Endodermal cell (in vitro differentiated cells): ENCODE data around the gene MAD2L1BP. TPM values are rescaled to one million over a fixed set of nuclear protein-coding genes. Genes with fewer than 3 reads are reported as not detected.

Source experiments
- DNase-seq: peaks from one replicate; pipeline ENCODE4 v3.0.0-alpha.2; 2017
- H3K27ac ChIP-seq: 2 replicates; pipeline ENCODE4 v1.5.1; 2013; ENCODE audit warnings: mild to moderate bottlenecking, low read depth, low read length, moderate library complexity
- H3K27me3 ChIP-seq: 2 replicates; pipeline ENCODE4 v1.6.1; 2013; ENCODE audit warnings: mild to moderate bottlenecking, low read length, moderate library complexity; ENCODE audit not compliant: insufficient read depth, control insufficient read depth, poor library complexity, severe bottlenecking
- H3K36me3 ChIP-seq: 2 replicates; pipeline ENCODE4 v1.7.0; 2013; ENCODE audit warnings: mild to moderate bottlenecking, low read length, moderate library complexity; ENCODE audit not compliant: control insufficient read depth, insufficient read depth
- H3K4me1 ChIP-seq: one replicate; pipeline ENCODE4 v1.7.0; 2013; ENCODE audit warnings: low read length; ENCODE audit not compliant: control insufficient read depth, insufficient read depth
- H3K4me3 ChIP-seq: 2 replicates; pipeline ENCODE4 v1.5.1; 2013; ENCODE audit warnings: mild to moderate bottlenecking, low read length, moderate library complexity
- H3K9ac ChIP-seq: 2 replicates; pipeline ENCODE4 v1.6.1; 2013; ENCODE audit warnings: mild to moderate bottlenecking, low read length, moderate library complexity; ENCODE audit not compliant: poor library complexity, severe bottlenecking; ENCODE audit errors: extremely low read depth
- H3K9me3 ChIP-seq: 2 replicates; pipeline ENCODE4 v1.6.1; 2013; ENCODE audit warnings: mild to moderate bottlenecking, low read length, moderate library complexity; ENCODE audit not compliant: control insufficient read depth
- H3K27ac Mint-ChIP-seq: 2 replicates; pipeline ENCODE4 v1.8.0; 2020; ENCODE audit warnings: mixed read lengths
- H3K27me3 Mint-ChIP-seq: 2 replicates; pipeline ENCODE4 v1.8.0; 2021; ENCODE audit warnings: mild to moderate bottlenecking, mixed read lengths; ENCODE audit not compliant: insufficient read depth
- H3K36me3 Mint-ChIP-seq: 2 replicates; pipeline ENCODE4 v1.8.0; 2020; ENCODE audit warnings: low read depth, mixed read lengths
- H3K4me1 Mint-ChIP-seq: 2 replicates; pipeline ENCODE4 v1.8.0; 2020; ENCODE audit warnings: mixed read lengths
- H3K4me3 Mint-ChIP-seq: 2 replicates; pipeline ENCODE4 v1.8.0; 2020; ENCODE audit warnings: mild to moderate bottlenecking, moderate library complexity, mixed read lengths
- H3K9me3 Mint-ChIP-seq: 2 replicates; pipeline ENCODE4 v1.8.0; 2020; ENCODE audit warnings: mild to moderate bottlenecking, mixed read lengths
- WGBS, 2 experiments: methylation state at CpG; one replicate each; pipeline versions ENCODE4 v1.1.5 to v1.1.7; 2013; ENCODE audit warnings: missing lambda C conversion rate in 2 of 2, mixed read lengths in 1 of 2; ENCODE audit not compliant: insufficient coverage in 1 of 2, insufficient read length in 1 of 2; 5-methylcytosine and 5-hydroxymethylcytosine counted together
- total RNA-seq, 2 donors: library from RNA; stranded (reverse); fragmentation: NEBNext Ultra II Directional in 1 of 2; extraction: Animal tissue kit (Norgen Biotek cat#: 25700) in 1 of 2; gene quantifications; 2 replicates in 1 of 2; 3 replicates in 1 of 2; pipeline ENCODE4 v1.2.1, GENCODE V29; 2021
- TF ChIP-seq, protein P1 (sequence below): fragments of 200-600 bp; sonication (generic); conservative IDR thresholded peaks from 2 replicates; pipeline ENCODE4 v1.5.0; 2021; ENCODE audit warnings: antibody characterized with exemption, mild to moderate bottlenecking

The MAD2L1BP gene
- total RNA-seq, 2 donors from 2014 or later, result 32.7 to 41.5 TPM

DNA sequence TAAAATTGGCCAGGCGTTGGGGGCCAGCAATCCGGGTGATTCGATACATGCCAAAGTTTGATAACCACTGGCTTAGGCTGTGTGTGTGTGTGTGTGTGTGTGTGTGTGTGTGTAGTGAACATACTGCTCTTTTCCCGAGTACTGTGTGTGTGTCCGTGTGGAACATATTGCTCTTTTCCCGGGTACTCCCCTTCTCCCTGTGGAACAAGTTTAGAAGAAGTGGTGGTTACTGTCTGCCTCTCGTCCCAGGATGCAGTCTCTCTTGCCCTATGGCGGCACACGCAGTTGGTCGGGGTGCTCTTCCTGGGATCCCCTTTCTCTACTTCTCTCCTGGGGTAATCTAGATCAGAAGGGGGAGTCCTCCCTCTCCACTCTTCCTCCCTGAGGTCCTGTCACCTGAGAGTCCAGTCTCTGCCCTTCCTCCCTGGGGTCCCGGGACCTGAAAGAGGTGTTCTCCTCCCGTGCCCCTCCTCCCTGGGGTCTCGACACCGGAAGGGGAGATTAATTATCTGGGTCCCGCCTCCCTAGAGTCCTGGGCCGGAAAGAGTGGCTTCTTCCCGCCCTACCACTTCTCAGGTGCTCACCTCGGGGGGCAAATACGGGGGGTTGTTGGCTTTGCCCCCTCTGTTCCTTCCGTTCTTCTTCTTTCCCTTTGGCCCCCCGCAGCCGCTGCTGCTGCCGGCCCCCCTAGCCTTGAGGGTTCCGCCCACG is 7.1 kb upstream of the MAD2L1BP start:
- no peaks in the 10 kb centered on the region for H3K9me3 Mint-ChIP-seq
- H3K27ac Mint-ChIP-seq, result peak overlapping the region; percentile 93
- Histone ChIP-seq H3K4me1 (no peaks in the 10 kb centered on the region), H3K27me3 (no peaks in the 10 kb centered on the region), H3K9ac (peak overlapping the region; percentile 71), H3K4me3 (peak overlapping the region; percentile 99), H3K36me3 (peaks cover 36% of the 10 kb centered on the region), H3K9me3 (no peaks in the 10 kb centered on the region), H3K27ac (peak overlapping the region; percentile 66)
- peak; percentile 87 for DNase-seq
- TF ChIP-seq, protein P1, sequence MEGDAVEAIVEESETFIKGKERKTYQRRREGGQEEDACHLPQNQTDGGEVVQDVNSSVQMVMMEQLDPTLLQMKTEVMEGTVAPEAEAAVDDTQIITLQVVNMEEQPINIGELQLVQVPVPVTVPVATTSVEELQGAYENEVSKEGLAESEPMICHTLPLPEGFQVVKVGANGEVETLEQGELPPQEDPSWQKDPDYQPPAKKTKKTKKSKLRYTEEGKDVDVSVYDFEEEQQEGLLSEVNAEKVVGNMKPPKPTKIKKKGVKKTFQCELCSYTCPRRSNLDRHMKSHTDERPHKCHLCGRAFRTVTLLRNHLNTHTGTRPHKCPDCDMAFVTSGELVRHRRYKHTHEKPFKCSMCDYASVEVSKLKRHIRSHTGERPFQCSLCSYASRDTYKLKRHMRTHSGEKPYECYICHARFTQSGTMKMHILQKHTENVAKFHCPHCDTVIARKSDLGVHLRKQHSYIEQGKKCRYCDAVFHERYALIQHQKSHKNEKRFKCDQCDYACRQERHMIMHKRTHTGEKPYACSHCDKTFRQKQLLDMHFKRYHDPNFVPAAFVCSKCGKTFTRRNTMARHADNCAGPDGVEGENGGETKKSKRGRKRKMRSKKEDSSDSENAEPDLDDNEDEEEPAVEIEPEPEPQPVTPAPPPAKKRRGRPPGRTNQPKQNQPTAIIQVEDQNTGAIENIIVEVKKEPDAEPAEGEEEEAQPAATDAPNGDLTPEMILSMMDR, result no peak
- peak overlapping the region; percentile 80 for H3K4me3 Mint-ChIP-seq
- 15 to 23% methylated on average over 9 to 25 of the region's 25 CpGs for WGBS, 2 experiments
- H3K27me3 Mint-ChIP-seq, result no peaks in the 10 kb centered on the region
- H3K36me3 Mint-ChIP-seq, result peaks cover 33% of the 10 kb centered on the region
- peaks cover 29% of the 10 kb centered on the region for H3K4me1 Mint-ChIP-seq

DNA sequence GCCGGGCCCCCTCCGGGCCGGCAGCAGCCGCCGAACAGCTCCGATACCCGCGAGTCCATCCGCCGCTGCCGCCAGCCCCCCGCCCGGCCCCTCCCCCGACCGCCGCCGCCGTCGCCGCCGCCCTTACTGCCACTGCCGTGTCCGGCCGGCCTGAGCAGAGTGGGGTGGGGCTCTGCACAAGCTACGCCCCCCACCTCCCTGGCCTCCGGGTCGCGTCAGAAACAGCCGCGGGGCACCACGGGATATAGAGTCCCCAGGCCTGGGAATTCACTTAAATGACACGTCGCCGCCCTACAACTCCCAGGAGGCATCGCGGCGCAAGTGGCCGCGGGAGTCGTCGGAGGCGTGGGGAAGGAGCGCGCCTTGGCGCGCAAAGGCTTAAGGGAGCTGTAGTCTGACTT is 6.5 kb upstream of the MAD2L1BP start, which contains the start of gene GTPBP2:
Gene GTPBP2 (minus strand): TSS at position 161 of the 401 bp plus-strand sequence. CDS start 102 bp downstream, at position 59.
- H3K9me3 ChIP-seq, result no peaks in the 10 kb centered on the region
- no peaks in the 10 kb centered on the region for H3K27me3 ChIP-seq
- Mint-ChIP-seq H3K27me3 (no peaks in the 10 kb centered on the region), H3K4me3 (peak within 1 kb of the TSS; percentile 80), H3K36me3 (peaks cover 29% of the 10 kb centered on the region), H3K9me3 (no peaks in the 10 kb centered on the region), H3K4me1 (peaks cover 29% of the 10 kb centered on the region), H3K27ac (peak within 1 kb of the TSS; percentile 99)
- H3K4me1 ChIP-seq, result no peaks in the 10 kb centered on the region
- H3K9ac ChIP-seq, result peak within 1 kb of the TSS; percentile 95
- peaks cover 31% of the 10 kb centered on the region for H3K36me3 ChIP-seq
- WGBS, 2 experiments, result 0% methylated on average over 14 to 46 of the region's 46 CpGs
- DNase-seq, result peak; percentile 99
- peak within 1 kb of the TSS; percentile 98 for H3K27ac ChIP-seq
- TF ChIP-seq, protein P1, result no peak
- peak within 1 kb of the TSS; percentile 99 for H3K4me3 ChIP-seq

DNA sequence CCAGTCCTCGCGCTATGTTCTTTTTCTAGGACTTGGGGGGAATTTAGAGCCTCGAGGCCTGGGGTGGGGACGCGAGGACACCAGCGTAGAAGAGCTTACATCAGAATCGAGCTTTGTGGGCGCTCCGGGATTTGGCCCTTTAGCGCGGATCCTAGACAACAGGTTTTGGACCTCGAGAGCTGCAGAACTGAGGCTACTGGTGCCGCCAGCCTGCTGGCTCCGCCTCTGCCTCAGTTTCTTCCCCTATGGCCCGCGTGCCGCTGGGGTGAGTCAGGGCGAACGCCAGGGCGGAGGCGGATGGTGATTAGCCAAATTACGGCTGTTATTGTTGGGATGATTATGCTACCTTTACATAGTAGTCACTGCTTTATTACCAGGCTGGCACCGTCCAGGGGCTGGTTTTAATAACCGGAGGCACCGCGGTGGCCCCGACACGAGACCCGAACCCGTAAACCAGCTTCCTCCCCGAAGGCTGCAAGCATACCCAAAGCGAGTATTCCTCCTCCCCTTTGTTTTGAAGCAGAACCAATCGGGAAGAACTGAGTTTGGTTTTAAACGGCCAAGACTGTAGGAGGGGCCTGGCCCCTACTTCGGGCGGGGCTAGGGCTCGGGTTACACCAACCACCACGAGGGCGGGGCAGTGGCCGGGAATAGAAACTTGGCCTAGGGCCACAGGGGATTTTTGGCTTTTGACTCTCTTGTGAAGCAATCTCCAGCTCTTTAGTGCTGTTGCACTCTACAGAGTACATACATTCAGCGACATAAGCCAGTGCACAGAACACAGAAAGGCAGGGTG is 5.9 kb upstream of the MAD2L1BP start:
- H3K27me3 ChIP-seq, result no peaks in the 10 kb centered on the region
- TF ChIP-seq, protein P1, result no peak
- H3K36me3 ChIP-seq, result peaks cover 25% of the 10 kb centered on the region
- H3K9me3 ChIP-seq, result no peaks in the 10 kb centered on the region
- Mint-ChIP-seq H3K27me3 (no peaks in the 10 kb centered on the region), H3K9me3 (no peaks in the 10 kb centered on the region), H3K4me1 (peaks cover 29% of the 10 kb centered on the region), H3K4me3 (peak overlapping the region; percentile 80), H3K36me3 (peaks cover 24% of the 10 kb centered on the region), H3K27ac (peak overlapping the region; percentile 99)
- 0% methylated on average over 21 to 41 of the region's 41 CpGs for WGBS, 2 experiments
- H3K27ac ChIP-seq, result peak overlapping the region; percentile 98
- peak overlapping the region; percentile 95 for H3K9ac ChIP-seq
- H3K4me1 ChIP-seq, result no peaks in the 10 kb centered on the region
- peak overlapping the region; percentile 95 for H3K4me3 ChIP-seq
- peak; percentile 97 for DNase-seq
